KMS-11 (cell line): ENCODE measurements around the gene CEP152.

Source experiments
- H2AFZ ChIP-seq: fragments of 200-600 bp; sonication (generic); 2 replicates; pipeline ENCODE4 v1.6.1; 2016; ENCODE audit warnings: antibody characterized with exemption, mixed run types, low read depth
- H3K27ac ChIP-seq: fragments of 200-600 bp; sonication (generic); 2 replicates; pipeline ENCODE4 v1.6.1; 2016; ENCODE audit warnings: mild to moderate bottlenecking, mixed run types
- H3K27me3 ChIP-seq: fragments of 200-600 bp; sonication (generic); 2 replicates; pipeline ENCODE4 v1.6.1; 2017; ENCODE audit warnings: mild to moderate bottlenecking, low read depth, mixed run types, moderate library complexity; ENCODE audit not compliant: insufficient read depth
- H3K36me3 ChIP-seq: fragments of 200-600 bp; sonication (generic); 2 replicates; pipeline ENCODE4 v1.6.1; 2017; ENCODE audit warnings: mild to moderate bottlenecking, mixed run types; ENCODE audit not compliant: insufficient read depth
- H3K4me1 ChIP-seq: fragments of 200-600 bp; sonication (generic); 2 replicates; pipeline ENCODE4 v1.6.1; 2016; ENCODE audit warnings: mild to moderate bottlenecking, low read depth, mixed run types; ENCODE audit not compliant: poor library complexity, severe bottlenecking
- H3K4me2 ChIP-seq: fragments of 200-600 bp; sonication (generic); 2 replicates; pipeline ENCODE4 v1.7.0; 2016; ENCODE audit warnings: mild to moderate bottlenecking, mixed run types
- H3K4me3 ChIP-seq: fragments of 200-600 bp; sonication (generic); IDR thresholded peaks from 2 replicates; pipeline ENCODE4 v1.6.1; 2017; ENCODE audit warnings: low read depth, low read length, mixed read lengths; ENCODE audit not compliant: insufficient read depth
- H3K79me2 ChIP-seq: fragments of 200-600 bp; sonication (generic); 2 replicates; pipeline ENCODE4 v1.6.1; 2016; ENCODE audit warnings: low read depth, mixed run types; ENCODE audit not compliant: insufficient read depth
- H3K9ac ChIP-seq: fragments of 200-600 bp; sonication (generic); 2 replicates; pipeline ENCODE4 v1.6.1; 2016; ENCODE audit warnings: mild to moderate bottlenecking, mixed run types
- H4K20me1 ChIP-seq: fragments of 200-600 bp; sonication (generic); 2 replicates; pipeline ENCODE4 v1.6.1; 2016; ENCODE audit warnings: mild to moderate bottlenecking, mixed run types; ENCODE audit not compliant: insufficient read depth
- CTCF ChIP-seq: fragments of 200-600 bp; sonication (generic); conservative IDR thresholded peaks from 2 replicates; pipeline ENCODE4 v1.6.1; 2017; ENCODE audit warnings: low read depth, mild to moderate bottlenecking, antibody characterized with exemption, low read length, moderate library complexity, mixed read lengths

Gene CEP152

GRCh38 chr15:48720646-48721045 lies 90.2 kb downstream of the CEP152 start:
- TF ChIP-seq CTCF = no peak
- Histone ChIP-seq H3K36me3 (no peaks in the 10 kb centered on the region), H3K4me1 (no peaks in the 10 kb centered on the region), H3K79me2 (no peaks in the 10 kb centered on the region), H3K4me3 (no peak overlapping the region), H3K27ac (no peak overlapping the region), H4K20me1 (no peaks in the 10 kb centered on the region), H3K9ac (no peak overlapping the region), H3K27me3 (no peaks in the 10 kb centered on the region), H2AFZ (no peak overlapping the region), H3K4me2 (no peak overlapping the region)

- Histone ChIP-seq H3K27me3 (no peaks in the 10 kb centered on the region), H3K4me3 (no peak overlapping the region), H3K36me3 (no peaks in the 10 kb centered on the region), H2AFZ (no peak overlapping the region), H4K20me1 (no peaks in the 10 kb centered on the region), H3K27ac (no peak overlapping the region), H3K4me1 (no peaks in the 10 kb centered on the region), H3K4me2 (no peak overlapping the region), H3K79me2 (no peaks in the 10 kb centered on the region), H3K9ac (no peak overlapping the region)
- TF ChIP-seq CTCF = no peak
Observed at GRCh38 chr15:48719668-48720067, 91.2 kb downstream of the CEP152 start.

GRCh38 chr15:48718646-48719045 lies 92.2 kb downstream of the CEP152 start:
- Histone ChIP-seq H3K9ac (no peak overlapping the region), H3K4me2 (no peak overlapping the region), H3K4me3 (no peak overlapping the region), H3K27me3 (no peaks in the 10 kb centered on the region), H3K4me1 (no peaks in the 10 kb centered on the region), H2AFZ (no peak overlapping the region), H3K36me3 (no peaks in the 10 kb centered on the region), H3K79me2 (no peaks in the 10 kb centered on the region), H4K20me1 (no peaks in the 10 kb centered on the region), H3K27ac (no peak overlapping the region)
- no peak for TF ChIP-seq CTCF

- H3K27ac ChIP-seq = no peak overlapping the region
Observed at GRCh38 chr15:48717458-48717857, 93.4 kb downstream of the CEP152 start.

More at GRCh38 chr15:48717458-48717857, 93.4 kb downstream of the CEP152 start:
- Histone ChIP-seq H3K4me2 (no peak overlapping the region), H2AFZ (no peak overlapping the region), H3K9ac (no peak overlapping the region), H4K20me1 (no peaks in the 10 kb centered on the region), H3K79me2 (no peaks in the 10 kb centered on the region), H3K36me3 (no peaks in the 10 kb centered on the region), H3K27me3 (no peaks in the 10 kb centered on the region), H3K4me3 (no peak overlapping the region), H3K4me1 (no peaks in the 10 kb centered on the region)
- no peak for TF ChIP-seq CTCF
